ENCODE measurements around the gene SLC4A9. TPM values are rescaled to one million over a fixed set of nuclear protein-coding genes. Genes with fewer than 3 reads are reported as not detected.

SLC4A9 gene
- total RNA-seq, 1 donor from 2014 or later, result 0.23 TPM

- Histone ChIP-seq H3K36me3 (no peaks in the 10 kb centered on the region), H3K4me1 (peaks cover 11% of the 10 kb centered on the region), H3K27ac (no peak overlapping the region), H3K9me3 (no peaks in the 10 kb centered on the region), H3K27me3 (no peaks in the 10 kb centered on the region), H3K4me3 (no peak overlapping the region)
- no peak for ATAC-seq
- TF ChIP-seq CTCF (IDR thresholded peaks at IDR 0.05), result peak; percentile 36
- no peak for DNase-seq
- intact Hi-C loops (cut with DNase I), result no loop called here
Measured at GRCh38 chr5:140358738-140359310, 1.2 kb upstream of the SLC4A9 start.

- DNase-seq (no peak), ATAC-seq (no peak)
- TF ChIP-seq CTCF (IDR thresholded peaks at IDR 0.05), result no peak
- intact Hi-C loops (cut with DNase I), result no loop called here
- Histone ChIP-seq H3K9me3 (no peaks in the 10 kb centered on the region), H3K27me3 (no peaks in the 10 kb centered on the region), H3K4me1 (peaks cover 11% of the 10 kb centered on the region), H3K27ac (no peak overlapping the region), H3K4me3 (no peak overlapping the region), H3K36me3 (no peaks in the 10 kb centered on the region)
Measured at GRCh38 chr5:140360681-140361479, 886 bp downstream of the SLC4A9 start.

- no peak for DNase-seq
- intact Hi-C loops (cut with DNase I), result no loop called here
- Histone ChIP-seq H3K36me3 (no peaks in the 10 kb centered on the region), H3K9me3 (no peaks in the 10 kb centered on the region), H3K4me3 (no peak overlapping the region), H3K4me1 (peaks cover 11% of the 10 kb centered on the region), H3K27me3 (no peaks in the 10 kb centered on the region), H3K27ac (no peak overlapping the region)
- no peak for TF ChIP-seq CTCF (IDR thresholded peaks at IDR 0.05)
- no peak for ATAC-seq
Measured at GRCh38 chr5:140361901-140362300, 1.9 kb downstream of the SLC4A9 start.

GRCh38 chr5:140362311-140362710, 2.3 kb downstream of the SLC4A9 start:
- ATAC-seq (no peak), DNase-seq (no peak)
- Histone ChIP-seq H3K27me3 (no peaks in the 10 kb centered on the region), H3K4me1 (peaks cover 9% of the 10 kb centered on the region), H3K36me3 (no peaks in the 10 kb centered on the region), H3K9me3 (no peaks in the 10 kb centered on the region), H3K27ac (no peak overlapping the region), H3K4me3 (no peak overlapping the region)
- TF ChIP-seq CTCF (IDR thresholded peaks at IDR 0.05), result no peak
- intact Hi-C loops (cut with DNase I), result no loop called here

GRCh38 chr5:140362875-140363630, 3.1 kb downstream of the SLC4A9 start:
- no peak overlapping the region for H3K27ac ChIP-seq
- ATAC-seq (peak; percentile 90), DNase-seq (peak; percentile 92)
- intact Hi-C loops (cut with DNase I), result no loop called here
- no peak overlapping the region for H3K4me3 ChIP-seq
- H3K4me1 ChIP-seq, result peaks cover 3% of the 10 kb centered on the region
- no peaks in the 10 kb centered on the region for H3K36me3 ChIP-seq
- peak; percentile 94 for TF ChIP-seq CTCF (IDR thresholded peaks at IDR 0.05)
- H3K9me3 ChIP-seq, result no peaks in the 10 kb centered on the region
- no peaks in the 10 kb centered on the region for H3K27me3 ChIP-seq
